Pancreas (tissue), 10 donors: ENCODE measurements around the gene THAP3. TPM values are rescaled to one million over a fixed set of nuclear protein-coding genes. Genes with fewer than 3 reads are reported as not detected.
"Not testable (repeated sequence)": the region's sequence is repeated elsewhere in the genome, so short reads cannot be mapped to it uniquely, and the experiment has no call there.

Source experiments
- ATAC-seq, 4 donors: fragments of 200-7000 bp; cut with Tn5 transposase; one replicate each; pipeline versions ENCODE4 v1.8.0 to v1.9.1; 2020; ENCODE audit warnings: mild to moderate bottlenecking in 4 of 4, moderate library complexity in 4 of 4
- DNase-seq, 6 donors: peaks; one replicate each; pipeline ENCODE4 v3.0.0-alpha.2; 2020
- FAIRE-seq: peaks from 2 replicates; lab custom pipeline; 2012; peaks lifted over from hg19 to GRCh38; lab: Jason Lieb, UNC
- H3K27ac ChIP-seq, 4 donors: fragments of 200-600 bp; sonication (generic); 1 replicate in 3 of 4; 2 replicates in 1 of 4; pipeline versions ENCODE4 v1.5.0 to v1.8.0; 2020
- H3K27me3 ChIP-seq, 4 donors: fragments of 200-600 bp; one replicate each; pipeline ENCODE4 v1.8.0; 2021
- H3K36me3 ChIP-seq, 3 donors: fragments of 200-600 bp; sonication (generic) in 1 of 3; one replicate each; pipeline versions ENCODE4 v1.5.0 to v1.8.0; 2020 to 2021
- H3K4me1 ChIP-seq, 3 donors: fragments of 200-600 bp; one replicate each; pipeline ENCODE4 v1.8.0; 2021
- H3K4me3 ChIP-seq, 4 donors: fragments of 200-600 bp; sonication (generic) in 2 of 4; one replicate each; pipeline versions ENCODE4 v1.5.0 to v1.8.0; 2020 to 2021
- H3K9me3 ChIP-seq, 4 donors: fragments of 200-600 bp; one replicate each; pipeline ENCODE4 v1.8.0; 2021
- WGBS, 2 donors: extraction: QIAGEN DNeasy Blood & Tissue Kit; methylation state at CpG; one replicate each; pipeline ENCODE4 v1.1.7; 2013; 5-methylcytosine and 5-hydroxymethylcytosine counted together
- intact Hi-C, 3 donors: fragments of 100-400 bp; cut with DNase I; formaldehyde crosslinking; loops; one replicate each; pipeline versions ENCODE4 v1.11.1 to v1.14.2; 2022
- polyA plus RNA-seq, 2 donors: library from polyadenylated mRNA; stranded (reverse); fragments of 200-250 nt; gene quantifications; one replicate each; pipeline ENCODE4 v1.2.3, GENCODE V29; 2013
- total RNA-seq, 6 donors: library from RNA; stranded (reverse); fragmentation: NEBNext Ultra II Directional in 4 of 6; extraction: Animal tissue kit (Norgen Biotek cat#: 25700) in 4 of 6; gene quantifications; one replicate each; pipeline versions ENCODE4 v1.2.1 to v1.2.4, GENCODE V29; 2021 to 2023
- TF ChIP-seq, protein P1 (sequence below), 4 donors: fragments of 200-600 bp; sonication (generic) in 3 of 4; IDR thresholded peaks; one replicate each; pipeline versions ENCODE4 v1.5.0 to v1.8.0; 2021; ENCODE audit warnings: antibody characterized with exemption in 4 of 4
- donor health status: healthy with polysubstance abuse.
- donor health status: DM: no; HTN: no; CAD: no; lungs with moderate emphysema.
- donor health status: DM: no; HTN: no; CAD: no.
- donor health status: control.
- donor health status: control.
- donor health status: Bipolar disorder and iron deficiency.
- donor health status: DM: yes; HTN: yes; CAD: no.
- donor health status: DM: no; HTN: no; CAD: no.
- donor health status: DM: no; HTN: no; CAD: no.
- donor health status: DM: yes; HTN: yes; CAD: no.

Gene THAP3
- total and polyA plus RNA-seq, 8 donors, result 6.9 to 28.0 (median 9.2) TPM

- DNase-seq (peak in 5 of 6 donors; percentile 49 to 80 (median 68)), FAIRE-seq (no peak), ATAC-seq (peak in 3 of 4 donors; percentile 50 to 66 (median 59))
- no peaks in the 10 kb centered on the region for H3K9me3 ChIP-seq
- TF ChIP-seq, protein P1, sequence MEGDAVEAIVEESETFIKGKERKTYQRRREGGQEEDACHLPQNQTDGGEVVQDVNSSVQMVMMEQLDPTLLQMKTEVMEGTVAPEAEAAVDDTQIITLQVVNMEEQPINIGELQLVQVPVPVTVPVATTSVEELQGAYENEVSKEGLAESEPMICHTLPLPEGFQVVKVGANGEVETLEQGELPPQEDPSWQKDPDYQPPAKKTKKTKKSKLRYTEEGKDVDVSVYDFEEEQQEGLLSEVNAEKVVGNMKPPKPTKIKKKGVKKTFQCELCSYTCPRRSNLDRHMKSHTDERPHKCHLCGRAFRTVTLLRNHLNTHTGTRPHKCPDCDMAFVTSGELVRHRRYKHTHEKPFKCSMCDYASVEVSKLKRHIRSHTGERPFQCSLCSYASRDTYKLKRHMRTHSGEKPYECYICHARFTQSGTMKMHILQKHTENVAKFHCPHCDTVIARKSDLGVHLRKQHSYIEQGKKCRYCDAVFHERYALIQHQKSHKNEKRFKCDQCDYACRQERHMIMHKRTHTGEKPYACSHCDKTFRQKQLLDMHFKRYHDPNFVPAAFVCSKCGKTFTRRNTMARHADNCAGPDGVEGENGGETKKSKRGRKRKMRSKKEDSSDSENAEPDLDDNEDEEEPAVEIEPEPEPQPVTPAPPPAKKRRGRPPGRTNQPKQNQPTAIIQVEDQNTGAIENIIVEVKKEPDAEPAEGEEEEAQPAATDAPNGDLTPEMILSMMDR (IDR thresholded peaks at IDR 0.05), result no peak
- H3K4me3 ChIP-seq, result no peak overlapping the region
- H3K27ac ChIP-seq, result no peak overlapping the region
- peaks cover 0 to 4% (median 0%) of the 10 kb centered on the region in 3 donors for H3K4me1 ChIP-seq
- peaks cover 0 to 42% (median 4%) of the 10 kb centered on the region in 3 donors for H3K36me3 ChIP-seq
- intact Hi-C loops, result no loop called here
- 46 to 64% methylated on average over 18 of the region's 18 CpGs for WGBS, 2 donors
- no peaks in the 10 kb centered on the region for H3K27me3 ChIP-seq
Measured at GRCh38 chr1:6638226-6638625, 13.6 kb downstream of the THAP3 start.

DNA sequence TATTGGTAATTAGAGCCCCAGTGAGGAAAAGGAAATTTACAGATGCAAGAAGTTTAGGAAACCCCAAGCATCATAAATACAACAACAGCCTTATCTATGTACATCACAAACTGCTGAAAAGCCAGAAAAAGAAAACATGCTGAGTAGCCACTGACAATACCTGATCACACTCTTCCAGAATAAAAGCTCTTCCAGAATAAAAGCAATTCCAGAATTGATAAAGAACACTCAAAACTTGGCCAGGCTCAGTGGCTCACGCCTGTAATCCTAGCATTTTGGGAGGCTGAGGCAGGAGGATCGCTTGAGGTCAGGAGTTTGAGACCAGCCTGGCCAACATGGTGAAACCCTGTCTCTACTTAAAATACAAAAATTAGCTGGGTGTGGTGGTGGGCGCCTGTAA is 16.2 kb downstream of the THAP3 start:
- H3K4me1 ChIP-seq, H3K4me3 ChIP-seq, H3K9me3 ChIP-seq, ATAC-seq, H3K27me3 ChIP-seq, H3K27ac ChIP-seq, DNase-seq, FAIRE-seq: not testable (repeated sequence)
- intact Hi-C loops, result loop anchor here in 2 of 3 donors (5.0 to 10.0 kb wide), 3 partner anchors 86 to 156 kb away; partner anchors contain the start of genes NOL9 (in 1 of the 2) and TAS1R1 (in 1 of the 2)
- 84 to 89% methylated on average over 3 of the region's 3 CpGs for WGBS, 2 donors
- peaks cover 0 to 34% (median 4%) of the 10 kb centered on the region in 3 donors for H3K36me3 ChIP-seq

DNA sequence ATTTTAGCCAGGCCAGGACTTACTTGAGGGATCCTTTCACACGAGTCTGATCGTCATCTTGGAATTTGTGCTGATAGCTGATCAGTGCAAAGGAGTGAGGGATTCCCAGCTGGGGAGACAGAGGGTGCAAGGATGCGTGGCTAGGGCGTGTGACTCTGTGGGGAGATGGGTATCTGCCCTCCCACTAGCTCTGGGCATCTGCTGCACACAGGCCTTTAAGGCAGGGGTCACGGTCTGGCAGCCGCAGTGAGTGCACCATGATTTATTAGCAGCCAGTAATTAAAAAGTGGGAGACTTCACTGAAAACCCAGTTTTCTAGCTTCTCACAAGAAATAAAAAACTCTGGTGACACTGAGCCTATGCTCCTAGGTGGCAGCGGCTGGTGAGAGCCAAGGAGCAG is 20.4 kb downstream of the THAP3 start:
- H3K4me3 ChIP-seq, result no peak overlapping the region
- DNase-seq (no peak), FAIRE-seq (no peak), ATAC-seq (no peak)
- no peak overlapping the region for H3K27ac ChIP-seq
- no peaks in the 10 kb centered on the region for H3K9me3 ChIP-seq
- intact Hi-C loops, result loop anchor here in 2 of 3 donors (10.0 kb wide), 2 partner anchors 90 to 160 kb away; partner anchors contain the start of genes NOL9 (in 1 of the 2) and TAS1R1 (in 1 of the 2)
- peaks cover 0 to 7% (median 0%) of the 10 kb centered on the region in 3 donors for H3K36me3 ChIP-seq
- TF ChIP-seq, protein P1 (IDR thresholded peaks at IDR 0.05), result no peak
- no peaks in the 10 kb centered on the region for H3K4me1 ChIP-seq
- no peaks in the 10 kb centered on the region for H3K27me3 ChIP-seq
- 93% methylated on average over 7 of the region's 7 CpGs for WGBS, 2 donors

DNA sequence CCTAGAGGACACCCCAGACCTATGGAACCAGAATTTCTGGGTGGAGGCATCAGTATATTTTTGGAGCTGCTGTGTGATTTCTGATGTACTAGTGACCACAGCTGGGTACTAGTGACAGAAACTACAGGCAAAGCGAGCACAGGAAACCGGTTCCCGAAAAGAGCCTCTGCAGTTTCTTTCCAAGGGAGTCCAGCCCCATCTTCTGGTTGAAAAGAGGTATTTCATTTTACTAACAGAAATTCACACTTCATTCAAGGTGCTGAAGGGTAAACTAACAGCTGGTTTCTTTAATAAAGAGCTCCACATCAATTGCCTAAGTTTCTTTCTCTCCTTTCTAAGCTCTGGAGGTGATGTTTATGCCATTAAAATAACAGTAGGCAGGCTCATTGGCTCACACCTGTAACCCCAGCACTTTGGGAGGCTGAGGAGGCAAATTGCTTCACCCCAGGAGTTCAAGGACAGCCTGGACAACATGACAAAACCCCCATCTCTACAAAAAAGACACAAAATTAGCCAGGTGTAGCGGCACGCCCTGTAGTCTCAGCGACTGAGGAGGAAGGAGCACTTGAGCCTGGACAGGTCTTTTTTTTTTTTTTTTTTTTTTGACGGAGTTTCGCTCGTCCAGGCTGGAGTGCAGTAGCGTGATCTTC is 22.0 kb downstream of the THAP3 start:
- no peaks in the 10 kb centered on the region for H3K9me3 ChIP-seq
- no peaks in the 10 kb centered on the region for H3K36me3 ChIP-seq
- TF ChIP-seq, protein P1 (IDR thresholded peaks at IDR 0.05), result peak; percentile 14 to 48 (median 39)
- H3K4me1 ChIP-seq, result no peaks in the 10 kb centered on the region
- H3K27ac ChIP-seq, result no peak overlapping the region
- ATAC-seq (peak; percentile 70 to 88 (median 86)), DNase-seq (peak in 2 of 6 donors; percentile 29 to 40), FAIRE-seq (no peak)
- no peak overlapping the region for H3K4me3 ChIP-seq
- intact Hi-C loops, result loop anchor here in 2 of 3 donors (10.0 kb wide), 2 partner anchors 92 to 162 kb away; partner anchors contain the start of genes NOL9 (in 1 of the 2) and TAS1R1 (in 1 of the 2)
- no peaks in the 10 kb centered on the region for H3K27me3 ChIP-seq
- 54 to 59% methylated on average over 10 of the region's 10 CpGs for WGBS, 2 donors

DNA sequence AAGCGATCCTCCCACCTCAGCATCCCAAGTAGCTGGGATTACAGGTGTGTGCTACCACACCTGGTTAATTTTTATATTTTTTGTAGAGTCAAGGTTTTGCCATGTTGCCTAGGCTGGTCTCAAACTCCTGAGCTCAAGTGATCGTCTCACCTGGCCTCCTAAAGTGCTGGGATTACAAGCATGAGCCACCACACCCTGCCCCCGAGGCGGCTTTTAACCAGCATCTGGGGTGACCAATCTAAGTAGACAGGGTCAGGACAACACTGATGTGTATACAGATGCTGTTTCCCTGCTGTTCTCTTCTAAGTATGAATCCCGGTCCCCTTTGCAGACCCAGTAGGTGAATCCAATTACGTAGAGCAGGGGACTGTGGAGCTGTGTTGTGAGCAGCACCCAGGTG is 23.9 kb downstream of the THAP3 start:
- ATAC-seq (no peak), FAIRE-seq (no peak), DNase-seq (no peak)
- Histone ChIP-seq H3K36me3 (peaks cover 0 to 9% (median 0%) of the 10 kb centered on the region in 3 donors), H3K27ac (no peak overlapping the region), H3K27me3 (no peaks in the 10 kb centered on the region), H3K9me3 (no peaks in the 10 kb centered on the region), H3K4me3 (no peak overlapping the region), H3K4me1 (no peaks in the 10 kb centered on the region)
- intact Hi-C loops, result loop anchor here in 2 of 3 donors (10.0 kb wide), 2 partner anchors 94 to 164 kb away; partner anchors contain the start of genes NOL9 (in 1 of the 2) and TAS1R1 (in 1 of the 2)
- WGBS, 2 donors, result 88 to 91% methylated on average over 6 of the region's 6 CpGs
- TF ChIP-seq, protein P1 (IDR thresholded peaks at IDR 0.05), result no peak
